Upper lobe of left lung (tissue), 6 donors: ENCODE data around the gene PDZK1. TPM values are rescaled to one million over a fixed set of nuclear protein-coding genes. Genes with fewer than 3 reads are reported as not detected.

Experiments used
- ATAC-seq, 2 donors: fragments of 200-7000 bp; cut with Tn5 transposase; one replicate each; pipeline ENCODE4 v1.9.1; 2022; ENCODE audit warnings: mild to moderate bottlenecking in 2 of 2, moderate library complexity in 2 of 2; ENCODE audit not compliant: low FRiP score in 2 of 2
- DNase-seq, 2 donors: peaks; one replicate each; pipeline ENCODE4 v3.0.0-alpha.2; 2019 to 2020
- H3K27ac ChIP-seq, 4 donors: fragments of 200-600 bp; sonication (generic); one replicate each; pipeline ENCODE4 v1.5.1; 2016 to 2019
- H3K27me3 ChIP-seq, 4 donors: fragments of 200-600 bp; sonication (generic); one replicate each; pipeline ENCODE4 v1.5.1; 2017 to 2019
- H3K36me3 ChIP-seq, 4 donors: fragments of 200-600 bp; sonication (generic); one replicate each; pipeline ENCODE4 v1.5.1; 2016 to 2019
- H3K4me1 ChIP-seq, 4 donors: fragments of 200-600 bp; sonication (generic); one replicate each; pipeline ENCODE4 v1.5.1; 2018 to 2019
- H3K4me3 ChIP-seq, 4 donors: fragments of 200-600 bp; sonication (generic); one replicate each; pipeline ENCODE4 v1.5.1; 2017 to 2019; ENCODE audit warnings: mild to moderate bottlenecking in 2 of 4, moderate library complexity in 1 of 4
- H3K9me3 ChIP-seq, 4 donors: fragments of 200-600 bp; sonication (generic); one replicate each; pipeline ENCODE4 v1.5.1; 2018 to 2019
- CTCF ChIP-seq, 6 experiments: fragments of 450-650 bp in 4 of 6; fragments of 200-600 bp in 2 of 6; sonication (generic) in 2 of 6; IDR thresholded peaks; one replicate each; pipeline ENCODE4 v1.5.1; 2016 to 2019; ENCODE audit warnings: antibody characterized with exemption in 6 of 6
- EP300 ChIP-seq, 4 donors: sonication (generic); formaldehyde crosslinking; IDR thresholded peaks; one replicate each; pipeline ENCODE4 v1.5.1; 2017; ENCODE audit warnings: antibody characterized with exemption in 4 of 4, control low read depth in 2 of 4
- POLR2A ChIP-seq, 4 donors: fragments of 450-650 bp; IDR thresholded peaks; one replicate each; pipeline ENCODE4 v1.5.1; 2016 to 2017; ENCODE audit warnings: antibody characterized with exemption in 4 of 4, mild to moderate bottlenecking in 2 of 4
- POLR2AphosphoS5 ChIP-seq, 2 donors: sonication (generic); formaldehyde crosslinking; IDR thresholded peaks; one replicate each; pipeline ENCODE4 v1.5.1; 2017; ENCODE audit warnings: antibody characterized with exemption in 2 of 2
- WGBS, 2 donors: methylation state at CpG; one replicate each; pipeline ENCODE4 v1.1.5; 2017 to 2018; 5-methylcytosine and 5-hydroxymethylcytosine counted together
- total RNA-seq, 6 donors: library from RNA; depleted of rRNA in 4 of 6; stranded (reverse); fragments of >200 nt in 4 of 6; gene quantifications; one replicate each; pipeline versions ENCODE4 v1.1.0 to v1.2.1, GENCODE V29; 2016 to 2021
- donor health status: DM: no; HTN: no; CAD: no; lungs with moderate emphysema.
- donor health status: DM: no; HTN: yes; CAD: no; lungs with severe emphysema.

Gene PDZK1
- total RNA-seq, 6 donors from 2014 or later: 0.31 to 0.49 TPM; not detected in 4

- Histone ChIP-seq H3K36me3 (no peaks in the 10 kb centered on the region), H3K27ac (no peak overlapping the region), H3K27me3 (no peaks in the 10 kb centered on the region), H3K4me1 (no peaks in the 10 kb centered on the region), H3K9me3 (no peaks in the 10 kb centered on the region), H3K4me3 (no peak overlapping the region)
- DNase-seq (no peak), ATAC-seq (peak in 1 of 2 donors; percentile 28)
- TF ChIP-seq POLR2A (IDR thresholded peaks at IDR 0.05) (no peak), EP300 (IDR thresholded peaks at IDR 0.05) (no peak), POLR2AphosphoS5 (IDR thresholded peaks at IDR 0.05) (no peak)
- 45 to 68% methylated on average over 6 to 7 of the region's 7 CpGs for WGBS, 2 donors
Observed at GRCh38 chr1:145708063-145708462, 895 bp upstream of the PDZK1 start.

- Histone ChIP-seq H3K27ac (no peak overlapping the region), H3K9me3 (no peaks in the 10 kb centered on the region), H3K4me1 (no peaks in the 10 kb centered on the region), H3K27me3 (no peaks in the 10 kb centered on the region), H3K36me3 (no peaks in the 10 kb centered on the region), H3K4me3 (no peak overlapping the region)
- WGBS, 2 donors: 75 to 94% methylated on average over 2 of the region's 2 CpGs
- no peak for TF ChIP-seq POLR2A (IDR thresholded peaks at IDR 0.05)
- TF ChIP-seq POLR2AphosphoS5 (IDR thresholded peaks at IDR 0.05): no peak
- no peak for TF ChIP-seq EP300 (IDR thresholded peaks at IDR 0.05)
- no peak for TF ChIP-seq CTCF (IDR thresholded peaks at IDR 0.05)
- ATAC-seq (no peak), DNase-seq (no peak)
Observed at GRCh38 chr1:145706086-145706664, 993 bp downstream of the PDZK1 start.

DNA sequence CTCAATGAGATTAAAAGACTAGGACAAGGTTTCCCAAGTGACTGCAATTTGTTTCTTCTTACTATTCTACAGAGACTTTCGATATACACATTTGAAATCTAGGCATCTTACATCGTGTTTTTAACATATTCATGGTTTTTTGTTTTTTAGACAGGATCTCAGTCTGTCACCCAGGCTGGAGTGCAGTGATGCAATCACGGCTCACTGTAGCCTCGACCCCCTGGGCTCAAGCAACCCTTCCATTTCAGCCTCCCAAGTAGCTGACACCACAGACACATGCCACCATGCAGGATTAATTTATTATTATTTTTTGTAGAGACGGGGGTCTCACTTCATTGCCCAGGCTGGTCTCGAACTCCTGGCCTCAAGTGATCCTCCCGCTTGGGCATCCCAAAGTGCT is 1.5 kb downstream of the PDZK1 start:
- WGBS, 2 donors: 90% methylated on average over 7 of the region's 7 CpGs
- Histone ChIP-seq H3K27ac (no peak overlapping the region), H3K9me3 (no peaks in the 10 kb centered on the region), H3K4me1 (no peaks in the 10 kb centered on the region), H3K27me3 (no peaks in the 10 kb centered on the region), H3K4me3 (no peak overlapping the region), H3K36me3 (no peaks in the 10 kb centered on the region)
- no peak for ATAC-seq
- no peak for DNase-seq
- TF ChIP-seq POLR2A (IDR thresholded peaks at IDR 0.05) (no peak), POLR2AphosphoS5 (IDR thresholded peaks at IDR 0.05) (no peak), EP300 (IDR thresholded peaks at IDR 0.05) (no peak), CTCF (IDR thresholded peaks at IDR 0.05) (no peak)

- Histone ChIP-seq H3K27me3 (no peaks in the 10 kb centered on the region), H3K4me1 (no peaks in the 10 kb centered on the region), H3K9me3 (no peaks in the 10 kb centered on the region), H3K27ac (no peak overlapping the region), H3K4me3 (no peak overlapping the region), H3K36me3 (no peaks in the 10 kb centered on the region)
- WGBS, 2 donors: 85% methylated on average over 7 of the region's 7 CpGs
- TF ChIP-seq POLR2AphosphoS5 (IDR thresholded peaks at IDR 0.05) (no peak), POLR2A (IDR thresholded peaks at IDR 0.05) (no peak), CTCF (IDR thresholded peaks at IDR 0.05) (no peak), EP300 (IDR thresholded peaks at IDR 0.05) (no peak)
- no peak for DNase-seq
- no peak for ATAC-seq
Observed at GRCh38 chr1:145702826-145703225, 4.3 kb downstream of the PDZK1 start.

DNA sequence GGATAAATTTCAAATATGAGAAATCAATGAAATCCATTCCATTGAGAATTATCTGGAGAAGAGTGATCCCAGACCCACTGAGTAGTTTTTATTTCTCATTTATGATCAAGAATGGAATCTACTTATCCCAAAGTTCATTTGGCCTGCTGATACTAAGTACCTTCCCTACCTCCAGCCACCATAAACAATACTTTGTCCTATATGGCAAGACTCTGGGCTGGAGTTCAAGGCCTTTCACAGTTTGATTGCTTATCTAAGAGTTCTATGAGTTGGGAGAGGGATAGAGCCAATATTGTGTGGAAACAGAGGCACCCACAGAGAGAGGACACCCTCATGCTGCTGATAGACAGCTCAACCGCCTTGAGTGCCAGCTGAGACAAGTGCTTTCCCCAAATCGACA is 5.1 kb downstream of the PDZK1 start:
- Histone ChIP-seq H3K4me1 (no peaks in the 10 kb centered on the region), H3K9me3 (no peaks in the 10 kb centered on the region), H3K36me3 (no peaks in the 10 kb centered on the region), H3K27ac (no peak overlapping the region), H3K27me3 (no peaks in the 10 kb centered on the region), H3K4me3 (no peak overlapping the region)
- 71 to 80% methylated on average over 2 of the region's 2 CpGs for WGBS, 2 donors
- DNase-seq: no peak
- ATAC-seq: no peak
- TF ChIP-seq POLR2AphosphoS5 (IDR thresholded peaks at IDR 0.05) (no peak), CTCF (IDR thresholded peaks at IDR 0.05) (no peak), EP300 (IDR thresholded peaks at IDR 0.05) (no peak)
